NCI-H69 (cell line): Measurements from ENCODE around the gene ITFG1.
A peak's percentile ranks its signal among the peaks of the same experiment; 100 is the strongest.

Experiments used
- DNase-seq: peaks from one replicate; lab custom pipeline; 2025; lab: John Stamatoyannopoulos, UW

The ITFG1 gene

DNA sequence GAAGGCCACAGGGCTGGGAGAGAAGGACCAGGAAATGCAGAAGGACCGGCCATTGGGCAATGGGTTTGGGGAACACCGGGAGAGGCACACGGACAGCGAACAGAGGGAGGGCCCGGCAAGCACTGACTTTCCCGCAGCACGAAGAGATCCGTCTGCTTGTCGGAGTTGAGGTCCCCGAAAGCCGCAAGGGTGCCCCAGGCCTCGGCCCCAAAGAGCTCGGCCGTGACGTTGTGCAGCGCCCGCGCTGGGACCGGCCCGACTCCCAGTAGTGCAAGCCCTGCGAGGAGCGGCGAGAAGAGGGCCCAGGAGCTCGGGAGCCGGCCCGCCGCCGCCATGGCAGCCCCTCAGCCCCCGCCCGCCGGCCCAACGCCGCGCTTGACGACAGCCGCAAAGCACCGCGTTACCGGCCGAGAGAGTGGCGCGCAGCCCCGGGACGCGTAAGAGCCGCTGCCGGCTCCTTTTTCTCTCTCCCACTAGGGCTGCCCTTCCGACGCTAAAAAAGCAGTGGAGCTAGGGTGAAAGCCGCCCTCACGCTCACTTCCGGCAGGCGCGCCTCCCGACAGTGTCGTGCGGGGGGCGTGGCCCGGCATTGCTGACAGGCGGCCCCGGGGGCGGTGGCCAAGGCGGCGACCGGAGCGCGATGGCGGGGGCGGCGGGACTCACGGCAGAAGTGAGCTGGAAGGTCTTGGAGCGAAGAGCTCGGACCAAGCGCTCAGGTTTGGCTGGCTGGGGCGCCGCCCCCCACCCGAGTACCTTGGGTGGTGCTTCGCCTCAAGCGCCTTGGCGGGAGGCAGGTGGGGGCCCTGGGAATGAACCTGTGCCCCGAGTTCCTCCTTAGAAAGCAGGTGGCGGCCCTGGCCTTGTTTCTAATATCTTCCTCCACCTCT, at the start of gene ITFG1, which contains the start of gene PHKB:
Gene ITFG1, minus strand, starts transcription at position 353 of the 887 bp plus-strand sequence. Its CDS starts 18 bp downstream, at position 335.
Gene PHKB, plus strand, starts transcription at position 621 of the 887 bp plus-strand sequence. Its CDS starts 20 bp downstream, at position 641.
- DNase-seq: peak; percentile 94

DNA sequence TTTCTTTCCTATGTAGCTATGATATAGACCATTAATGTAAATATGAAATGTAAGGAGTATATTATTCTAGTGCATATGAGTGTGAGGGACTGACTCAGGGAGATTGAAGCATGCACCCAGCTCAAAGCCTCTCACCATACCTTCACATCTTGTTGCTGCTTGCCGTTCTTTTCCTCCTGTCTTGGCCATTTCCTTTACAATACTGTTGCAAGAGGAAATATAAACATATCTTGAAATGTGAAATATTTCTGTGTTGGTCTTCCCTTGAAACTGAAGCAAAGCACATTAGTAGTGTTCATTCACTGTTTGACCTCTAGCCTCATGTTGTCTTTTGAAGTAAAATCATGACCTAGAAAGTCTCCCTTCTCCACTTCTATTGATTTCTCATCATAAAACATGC, 46.8 kb upstream of the ITFG1 start:
- no peak for DNase-seq

DNA sequence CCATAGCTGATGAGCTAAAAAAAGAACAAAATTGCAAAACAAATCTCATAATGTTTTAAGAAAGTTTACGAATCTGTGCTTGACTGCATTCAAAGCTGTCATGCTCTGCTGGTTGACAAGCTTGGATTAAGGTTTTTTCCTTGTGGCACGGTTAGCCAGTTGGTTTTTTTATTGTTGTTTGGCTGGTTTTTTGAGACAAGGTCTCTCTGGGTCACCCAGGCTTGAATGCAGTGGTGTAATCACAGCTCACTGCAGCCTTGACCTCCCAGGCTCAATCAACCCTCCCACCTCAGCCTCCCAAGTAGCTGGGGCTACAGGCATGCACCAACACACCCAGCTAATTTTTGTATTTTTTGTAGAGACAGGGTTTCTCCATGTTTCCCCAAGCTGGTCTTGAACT, 45.9 kb upstream of the ITFG1 start:
- DNase-seq: no peak

DNA sequence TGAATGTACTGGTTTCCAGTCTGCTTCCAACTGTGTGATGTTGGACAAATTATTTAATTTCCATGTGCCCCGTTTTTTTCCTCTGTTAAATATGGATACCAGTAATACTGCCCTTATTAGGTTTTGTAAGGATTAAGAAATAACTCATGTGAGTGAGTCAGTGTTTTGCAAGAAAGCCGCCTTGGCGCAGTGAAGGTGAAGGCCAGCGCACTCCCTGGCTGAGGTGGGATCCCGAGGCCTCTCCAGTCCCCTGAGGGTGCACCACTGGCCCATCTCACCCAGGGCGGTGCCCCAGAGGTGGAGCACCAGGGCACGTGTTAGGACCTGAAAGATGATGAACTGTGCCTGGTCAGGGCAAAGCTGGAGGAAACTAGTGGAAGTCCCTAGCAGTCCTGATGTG, 43.7 kb upstream of the ITFG1 start:
- DNase-seq: no peak

DNA sequence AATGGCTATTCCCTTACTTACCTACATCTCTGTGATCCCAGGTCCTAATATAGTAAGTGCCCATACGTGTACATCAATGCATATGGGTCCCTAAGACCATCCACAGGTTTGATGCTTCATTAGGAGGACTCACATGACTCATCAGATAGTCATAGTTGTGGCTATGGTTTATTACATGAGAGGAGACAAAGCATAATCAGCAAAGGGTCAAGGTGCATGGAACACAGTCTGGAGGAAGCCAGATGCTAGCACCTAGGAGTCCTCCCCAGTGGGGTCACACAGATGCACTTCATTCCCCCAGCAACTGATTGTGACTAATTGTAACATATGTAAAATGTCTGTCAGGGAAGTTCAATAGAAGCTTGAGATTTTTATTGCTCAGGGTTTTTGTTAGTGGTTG, 43.1 kb upstream of the ITFG1 start:
- DNase-seq: peak; percentile 50

DNA sequence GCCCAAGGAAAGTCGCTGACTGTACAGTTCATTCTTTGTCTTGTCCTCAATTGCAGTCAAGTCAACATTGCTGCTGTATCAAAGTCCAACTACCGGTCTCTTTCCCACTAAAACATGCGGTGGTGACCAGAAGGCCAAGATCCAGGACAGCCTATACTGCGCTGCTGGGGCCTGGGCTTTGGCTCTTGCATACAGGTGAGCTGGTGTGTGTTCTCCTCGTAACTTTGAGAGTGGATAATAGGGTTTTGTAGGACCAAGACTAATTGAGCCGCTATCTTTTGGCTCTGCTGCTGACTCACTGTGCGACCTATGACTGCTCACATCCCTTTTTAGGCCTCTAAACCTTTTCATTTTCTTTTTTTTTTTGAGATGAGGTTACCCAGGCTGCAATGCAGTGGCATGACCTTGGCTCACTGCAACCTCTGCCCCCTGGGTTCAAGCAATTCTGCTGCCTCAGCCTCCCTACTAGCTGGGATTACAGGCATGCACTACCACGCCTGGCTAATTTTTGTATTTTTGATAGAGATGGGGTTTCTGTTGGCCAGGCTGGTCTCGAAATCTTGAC, 38.9 kb upstream of the ITFG1 start:
- DNase-seq: no peak

DNA sequence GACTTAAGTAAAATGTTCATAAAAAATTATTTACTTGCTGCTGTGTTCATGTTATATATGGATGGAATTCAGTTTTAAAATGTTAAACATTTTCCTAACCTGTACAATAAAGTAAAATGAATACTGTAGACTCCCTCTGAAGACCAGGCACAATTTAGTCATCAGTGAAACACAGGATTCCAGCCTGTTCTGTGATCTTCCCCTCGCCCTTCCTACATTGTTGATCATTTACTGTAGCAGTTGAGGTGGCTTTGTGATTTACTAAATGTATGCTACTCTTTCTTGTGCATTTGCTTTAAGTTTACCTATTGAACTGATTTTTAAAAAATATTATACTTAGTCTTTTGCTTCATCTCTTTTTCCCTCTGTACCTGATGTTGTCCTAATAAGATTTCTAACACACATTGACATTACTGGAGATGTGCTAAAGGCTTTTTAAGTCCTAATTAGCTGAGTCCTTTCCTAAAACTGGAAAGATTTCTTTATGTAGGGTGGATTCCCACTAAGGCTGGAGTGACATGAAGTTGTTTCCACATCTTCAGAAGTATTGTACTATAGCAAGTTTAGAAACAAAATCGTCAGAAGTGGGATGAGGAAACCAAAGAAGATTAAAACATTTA, 38.3 kb upstream of the ITFG1 start:
- no peak for DNase-seq

DNA sequence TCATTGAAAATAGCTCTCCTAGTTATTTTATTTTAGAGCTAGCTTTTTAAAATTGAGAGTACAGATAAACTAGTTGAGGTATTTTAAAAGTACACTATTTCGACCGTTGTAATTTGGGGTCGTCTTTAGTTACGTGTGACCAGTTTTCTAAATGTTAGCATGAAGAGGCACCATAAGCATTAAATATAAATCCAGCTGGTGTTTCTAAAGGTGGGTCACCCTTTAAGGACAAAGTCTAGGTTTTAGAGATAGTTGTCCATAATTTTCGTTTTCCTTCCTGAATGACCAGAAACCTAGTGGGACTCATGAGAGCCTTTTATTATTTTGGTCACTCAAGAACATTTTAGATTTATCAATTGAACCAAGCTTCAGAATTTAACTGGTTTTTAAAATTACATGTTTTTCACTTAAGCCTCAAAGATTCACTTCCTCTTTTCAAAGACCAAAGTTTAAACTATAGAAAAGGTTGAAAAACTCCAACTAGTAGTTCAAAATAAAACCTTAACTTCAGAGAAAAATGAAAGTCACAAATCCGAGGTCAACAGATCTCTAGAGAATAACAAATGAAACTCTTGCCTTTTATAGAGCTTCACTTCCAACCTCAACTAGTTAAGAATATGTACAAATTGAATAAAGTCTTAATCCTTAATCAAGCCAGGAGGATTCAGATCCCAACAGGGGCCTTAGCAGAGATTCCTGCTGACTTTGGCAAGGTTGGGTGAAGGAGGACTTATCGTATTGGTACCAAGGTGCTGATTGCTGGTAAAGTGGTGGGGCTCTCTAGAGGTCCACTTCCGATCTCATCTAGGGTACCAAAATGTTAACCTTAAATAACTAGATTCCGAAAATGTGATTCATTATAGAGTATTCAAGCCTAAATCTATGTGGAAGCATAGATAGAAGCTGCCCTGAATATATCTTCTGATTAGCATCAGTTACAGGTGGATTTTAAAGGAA, 32.8 kb upstream of the ITFG1 start:
- no peak for DNase-seq

DNA sequence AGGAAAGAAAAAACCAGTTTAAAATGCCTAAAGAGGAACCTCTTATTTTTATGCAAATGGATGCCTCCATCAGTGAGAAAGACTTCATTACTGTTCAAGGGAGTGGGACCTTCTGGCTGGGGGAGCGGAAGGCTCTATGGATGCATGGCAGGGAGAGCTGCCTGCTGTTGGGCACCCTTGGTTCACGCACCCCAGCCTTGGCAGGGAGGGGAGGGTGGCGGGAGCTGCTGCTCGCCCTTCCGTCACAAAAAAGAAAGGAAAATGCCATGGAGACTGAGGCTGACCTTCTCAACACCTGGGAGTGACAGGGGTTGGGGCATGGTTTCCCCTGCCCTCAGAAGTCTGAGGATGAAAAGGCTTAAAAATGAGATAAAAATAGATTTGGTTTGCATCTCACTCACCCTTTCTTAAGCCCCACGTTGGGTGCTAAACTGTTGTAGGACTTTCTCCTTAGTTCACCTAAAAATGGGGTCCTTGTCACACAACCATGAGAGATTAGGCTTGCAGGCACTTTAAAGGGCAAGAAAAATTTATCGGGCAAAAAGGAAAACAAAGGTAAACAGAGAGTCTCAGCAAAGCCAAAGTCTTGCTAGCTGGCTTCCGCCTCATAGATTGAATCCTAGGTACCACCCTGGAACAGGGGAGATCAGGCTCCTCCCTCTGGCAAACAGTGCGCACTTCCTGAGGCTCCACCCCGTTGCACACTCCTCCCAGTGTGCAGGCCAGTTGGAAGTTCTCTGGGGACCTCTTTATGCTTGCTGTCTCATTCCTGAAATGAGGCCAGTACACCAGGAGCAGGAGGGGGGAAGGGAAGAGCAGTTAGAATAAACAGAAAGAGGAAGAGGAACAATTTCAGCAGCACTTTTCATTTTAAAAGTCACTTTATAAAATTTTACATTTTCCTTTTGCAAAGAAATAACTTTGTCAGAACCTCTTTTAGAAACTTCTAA, 31.8 kb upstream of the ITFG1 start:
- DNase-seq: peak; percentile 80

DNA sequence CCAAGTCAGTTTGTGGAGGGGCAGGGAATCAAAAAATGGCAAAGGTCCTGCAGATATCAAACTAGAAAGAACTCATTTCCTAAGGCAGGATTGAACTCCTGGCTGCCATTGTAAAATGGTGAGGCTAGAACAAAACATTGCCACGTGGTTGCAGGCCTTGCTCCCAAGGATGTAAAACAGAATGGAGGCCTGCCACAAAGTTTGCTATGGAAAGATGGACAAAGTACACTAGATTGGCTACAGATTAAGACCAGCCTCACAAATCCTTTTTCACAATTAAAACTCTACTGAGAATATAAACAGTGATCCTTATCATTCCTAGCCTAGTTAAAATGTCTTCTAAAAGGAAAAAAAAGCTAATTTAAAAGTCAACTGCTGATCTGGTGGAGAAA, 31.2 kb upstream of the ITFG1 start:
- no peak for DNase-seq

DNA sequence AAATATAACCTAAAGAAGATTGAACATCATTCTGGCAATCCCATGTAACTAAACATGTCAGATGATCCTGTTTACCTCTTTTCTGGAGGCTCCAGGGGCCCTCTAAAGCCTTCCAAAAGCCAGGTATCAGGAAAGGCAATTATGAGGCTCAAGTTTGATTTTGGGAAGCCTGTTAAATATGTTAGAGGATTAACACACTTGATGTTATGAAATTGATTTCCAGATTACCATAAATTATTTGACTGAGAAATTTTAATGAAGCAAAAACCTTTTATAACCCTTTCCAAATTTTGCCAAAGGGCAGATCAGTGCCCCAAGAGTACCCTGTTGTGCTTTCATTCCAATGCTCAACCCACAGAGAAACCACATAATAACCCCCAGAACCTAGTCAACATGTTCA, 29.6 kb upstream of the ITFG1 start:
- DNase-seq: no peak

DNA sequence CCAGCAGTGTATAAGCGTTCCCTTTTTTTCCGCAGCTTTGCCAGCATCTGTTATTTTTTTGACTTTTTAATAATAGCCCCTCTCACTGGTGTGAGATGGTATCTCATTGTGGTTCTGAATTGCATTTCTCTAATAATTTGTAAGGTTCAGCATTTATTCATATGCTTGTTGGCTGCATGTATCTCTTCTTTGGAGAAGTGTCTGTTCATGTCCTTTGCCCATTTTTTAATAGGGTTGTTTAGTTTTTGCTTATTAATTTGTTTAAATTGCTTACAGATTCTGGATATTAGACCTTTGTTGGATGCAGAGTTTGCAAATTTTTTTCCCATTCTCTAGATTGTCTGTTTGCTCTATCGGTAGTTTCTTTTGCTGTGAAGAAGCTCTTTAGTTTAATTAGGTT, 27.2 kb upstream of the ITFG1 start:
- no peak for DNase-seq

DNA sequence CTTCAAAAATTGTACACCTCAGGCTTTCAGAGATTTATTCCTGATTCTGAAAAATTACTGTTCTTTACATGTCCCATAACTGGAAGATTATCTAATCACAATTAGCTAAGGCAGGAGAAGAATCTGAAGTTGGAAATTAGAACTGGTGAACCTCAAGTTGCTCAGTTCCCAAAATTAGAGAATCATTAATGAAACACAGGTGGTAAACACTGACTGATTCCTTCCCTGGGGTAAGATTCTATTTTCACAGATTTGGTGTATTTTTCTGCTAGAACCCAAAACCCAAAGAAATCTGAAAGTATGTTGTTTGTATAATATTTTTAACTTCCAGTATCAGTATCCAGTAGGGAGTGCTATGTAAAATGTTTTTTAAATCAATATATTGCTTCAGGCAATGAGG, 26.0 kb upstream of the ITFG1 start:
- DNase-seq: no peak

DNA sequence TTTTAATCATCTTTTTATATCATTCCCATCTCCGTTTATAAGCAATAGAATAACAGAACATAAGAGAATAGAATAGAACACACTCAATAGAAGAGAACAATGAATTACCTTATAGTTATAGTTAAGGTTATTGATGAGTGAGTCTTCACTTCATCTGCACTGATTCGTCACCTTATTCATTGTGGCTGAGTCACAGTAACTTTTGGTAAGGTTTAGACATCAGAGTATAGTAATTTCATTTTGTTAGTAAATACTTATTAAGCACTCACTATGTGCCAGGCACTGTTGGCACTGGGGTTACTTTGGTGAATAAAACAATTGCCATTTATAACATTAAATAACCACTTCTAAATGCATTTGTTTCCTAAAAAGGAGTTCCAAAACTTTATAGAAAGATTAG, 22.8 kb upstream of the ITFG1 start:
- no peak for DNase-seq

DNA sequence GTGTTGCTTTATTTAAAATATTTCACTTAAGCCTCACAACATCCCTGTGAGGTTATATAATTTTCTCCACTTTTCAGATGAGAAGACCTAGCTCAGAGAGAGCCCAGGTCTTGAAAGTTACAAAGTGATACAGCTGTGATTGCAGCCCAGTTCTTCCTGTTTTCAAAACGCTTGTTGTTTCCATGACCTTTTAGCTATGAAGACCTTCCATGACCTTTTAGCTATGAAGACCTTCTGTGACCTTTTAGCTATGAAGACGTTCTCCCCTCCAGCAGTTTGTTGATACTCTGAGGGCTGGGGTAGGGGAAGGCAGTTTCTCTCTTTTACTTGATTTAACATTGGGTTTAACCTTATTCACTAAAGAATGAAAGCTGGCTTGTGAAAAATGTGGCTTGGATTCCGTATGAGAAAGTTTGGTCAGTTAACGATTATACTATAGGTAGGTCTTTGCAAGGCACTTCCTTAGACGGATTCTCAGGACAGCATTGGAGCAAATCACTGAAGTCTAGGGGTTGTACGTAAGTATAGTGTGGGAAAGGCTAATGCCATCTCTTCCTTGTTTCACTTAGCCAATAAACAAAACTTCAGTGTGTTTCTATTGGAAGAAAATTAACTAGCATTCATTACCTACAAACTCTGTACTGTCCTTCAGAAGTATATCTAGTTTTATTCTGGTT, 21.0 kb upstream of the ITFG1 start:
- DNase-seq: no peak

DNA sequence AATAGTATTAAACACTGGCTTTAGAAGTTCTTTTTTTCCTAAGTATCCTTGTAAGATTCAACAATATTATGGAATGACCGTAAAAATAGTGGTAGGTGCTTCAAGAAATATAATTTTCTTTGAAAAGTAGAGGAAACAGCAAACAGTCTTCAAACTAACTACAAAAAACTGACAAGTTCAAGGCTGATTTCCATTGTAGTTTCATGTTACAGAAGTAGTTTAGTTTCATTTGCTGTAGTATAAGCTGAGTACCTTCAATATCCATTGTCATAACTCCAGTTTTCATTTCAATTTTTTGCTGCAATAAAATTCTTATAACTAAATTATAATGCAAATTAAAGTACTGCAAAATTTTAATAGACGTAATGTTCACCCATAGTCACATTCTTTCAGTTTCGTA, 19.5 kb upstream of the ITFG1 start:
- DNase-seq: no peak

DNA sequence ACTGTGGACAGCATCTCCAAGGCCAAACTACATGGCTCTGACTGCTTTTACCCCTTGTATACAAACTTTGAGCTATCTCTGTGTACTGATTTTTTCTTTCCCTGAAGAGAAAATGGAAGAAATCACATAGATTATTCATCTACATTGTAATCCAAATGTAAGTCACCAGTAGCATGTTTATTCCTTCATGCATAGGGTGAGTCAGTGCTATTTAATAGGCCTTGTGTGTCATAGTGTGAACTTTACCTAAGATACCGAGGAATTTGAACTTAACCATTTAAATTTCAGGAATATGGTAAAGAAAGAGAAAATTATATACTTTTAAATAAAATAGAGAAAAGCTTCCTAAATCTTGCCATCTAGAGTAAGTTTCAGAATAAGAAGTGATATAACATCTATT, 16.8 kb upstream of the ITFG1 start:
- DNase-seq: no peak

DNA sequence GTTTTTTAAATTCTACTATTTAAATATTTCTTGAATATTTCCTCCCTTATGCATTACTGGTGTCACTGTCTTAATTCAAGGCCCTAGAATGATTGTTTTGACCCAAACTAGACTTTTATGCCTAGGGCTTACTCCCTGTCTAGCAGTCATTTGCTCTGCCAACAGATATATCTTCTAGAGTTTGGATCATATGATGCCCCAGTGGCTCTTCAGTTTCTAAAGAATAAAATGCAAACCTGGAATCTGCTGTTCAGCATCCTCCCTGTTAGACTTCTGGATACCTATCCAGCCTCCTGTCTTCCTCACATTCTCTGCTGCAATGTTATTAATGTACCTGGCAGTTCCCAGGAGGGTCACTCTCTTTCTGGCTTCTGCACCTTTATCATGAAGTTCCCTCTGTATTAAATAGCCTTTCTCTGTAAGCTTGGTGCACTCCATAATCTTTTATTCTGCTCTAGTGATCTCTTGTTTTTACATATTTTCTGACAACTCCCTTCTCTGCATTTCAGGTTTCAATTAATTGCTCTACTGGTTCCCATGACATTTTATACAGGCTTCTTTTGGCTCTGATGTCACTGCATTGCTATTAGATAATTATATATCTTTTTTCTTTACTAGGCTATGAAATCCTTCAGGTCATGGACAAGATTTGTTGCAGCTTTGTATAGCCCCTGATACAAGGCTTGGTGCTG, 15.9 kb upstream of the ITFG1 start:
- no peak for DNase-seq

DNA sequence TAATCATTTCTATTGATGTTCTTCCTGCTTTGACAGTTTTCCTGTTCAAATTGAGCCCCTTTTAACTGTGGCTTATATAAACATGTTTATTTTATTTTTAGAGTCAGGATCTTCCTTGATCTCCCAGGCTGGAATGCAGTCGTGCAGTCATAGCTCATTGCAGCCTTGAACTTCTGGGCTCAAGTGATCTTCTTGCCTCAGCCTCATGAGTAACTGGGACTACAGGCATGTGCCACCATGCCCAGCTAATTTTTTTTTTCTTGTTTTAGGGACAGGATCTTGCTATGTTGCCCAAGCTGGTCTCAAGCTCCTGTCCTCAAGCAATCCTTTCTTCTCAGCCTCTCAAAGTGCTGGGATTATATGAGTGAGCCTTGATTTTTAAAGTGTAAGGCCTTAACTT, 14.9 kb upstream of the ITFG1 start:
- DNase-seq: no peak

DNA sequence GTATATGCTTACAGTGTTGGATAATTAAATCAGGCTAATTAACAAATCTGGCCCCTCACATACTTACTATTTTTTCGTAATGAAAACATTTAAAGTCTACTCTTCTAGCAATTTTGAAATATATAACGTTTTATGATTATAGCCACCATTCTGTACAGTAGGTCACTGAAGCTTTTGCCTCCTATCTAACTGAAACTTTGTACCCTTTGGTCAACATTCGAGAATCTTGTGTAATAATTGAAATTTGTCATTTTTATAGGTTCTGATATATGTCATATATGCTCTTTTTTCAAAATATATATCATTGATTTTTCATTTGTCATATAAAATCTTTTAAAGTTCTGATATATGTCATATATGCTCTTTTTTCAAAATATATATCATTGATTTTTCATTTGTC, 12.9 kb upstream of the ITFG1 start:
- no peak for DNase-seq
